Panc1 (cell line): Measurements from ENCODE around the gene SPINK9. TPM values are rescaled to one million over a fixed set of nuclear protein-coding genes. Genes with fewer than 3 reads are reported as not detected.

Experiments used
- ATAC-seq: fragments of 200-7000 bp; cut with Tn5 transposase; 2 replicates; pipeline ENCODE4 v1.9.1; 2020; ENCODE audit warnings: mild to moderate bottlenecking, moderate library complexity
- BruUV-seq: library from RNA; stranded (reverse); fragments of 400-500 nt; replicated peaks from 2 replicates; lab custom pipeline; 2021; lab: Mats Ljungman, UMichigan
- CTCF ChIA-PET: fragments of 300-600 bp; sonication (Branson Sonifier 250); formaldehyde crosslinking; loops from one replicate; lab custom pipeline; 2022; ENCODE audit warnings: antibody characterized with exemption; lab: Charles Lee
- POLR2A ChIA-PET: fragments of 300-600 bp; sonication (Branson Sonifier 250); formaldehyde crosslinking; loops from one replicate; lab custom pipeline; 2022; ENCODE audit warnings: antibody characterized with exemption; lab: Charles Lee
- DNase-seq: peaks from one replicate; pipeline ENCODE4 v3.0.0-alpha.2; 2010; ENCODE audit warnings: low read depth, low spot score
- H3K27ac ChIP-seq: 2 replicates; pipeline ENCODE4 v1.5.1; 2011; ENCODE audit warnings: mild to moderate bottlenecking, low read length, inconsistent platforms
- H3K27me3 ChIP-seq: fragments of 200-500 bp; sonication (Bioruptor generic); 2 replicates; pipeline ENCODE4 v1.6.0; 2014; ENCODE audit warnings: low read length, inconsistent platforms; ENCODE audit not compliant: control insufficient read depth, insufficient read depth
- H3K36me3 ChIP-seq: fragments of 200-500 bp; sonication (Bioruptor generic); 2 replicates; pipeline ENCODE4 v1.5.1; 2014; ENCODE audit warnings: inconsistent platforms, mild to moderate bottlenecking, low read length, moderate library complexity; ENCODE audit not compliant: control insufficient read depth, insufficient read depth
- H3K4me1 ChIP-seq: 2 replicates; pipeline ENCODE4 v1.5.1; 2011; ENCODE audit warnings: inconsistent platforms, mild to moderate bottlenecking, low read length, moderate library complexity; ENCODE audit not compliant: control insufficient read depth, insufficient read depth
- H3K4me3 ChIP-seq, 2 experiments: 2 replicates each; pipeline ENCODE4 v1.5.1; 2011 to 2012; ENCODE audit warnings: low read depth in 2 of 2, low read length in 2 of 2, mild to moderate bottlenecking in 2 of 2, inconsistent platforms in 1 of 2, moderate library complexity in 1 of 2
- H3K9me3 ChIP-seq: fragments of 200-500 bp; sonication (Bioruptor generic); 2 replicates; pipeline ENCODE4 v1.5.1; 2014; ENCODE audit warnings: low read depth, mild to moderate bottlenecking, inconsistent platforms, low read length, moderate library complexity; ENCODE audit not compliant: control insufficient read depth, insufficient read depth
- POLR2AphosphoS5 ChIP-seq: IDR thresholded peaks from 2 replicates; pipeline ENCODE4 v1.6.1; 2012; ENCODE audit warnings: mild to moderate bottlenecking, low read depth, low read length, moderate library complexity
- in situ Hi-C: cut with HindIII; loops from 2 replicates; pipeline ENCODE4 v1.10.0; 2016; ENCODE audit warnings: low sequenced_read_pairs, low pct_unique_long_range_greater_than_20kb
- intact Hi-C: fragments of 100-400 bp; cut with micrococcal nuclease; formaldehyde crosslinking; loops from one replicate; pipeline ENCODE4 v1.10.0; 2022; ENCODE audit not compliant: unreplicated experiment
- total RNA-seq: library from RNA; stranded (reverse); gene quantifications from one replicate; pipeline ENCODE4 v1.2.1, GENCODE V29; 2021; ENCODE audit not compliant: unreplicated experiment

Gene SPINK9
- total RNA-seq, 1 experiment from 2014 or later: not detected

DNA sequence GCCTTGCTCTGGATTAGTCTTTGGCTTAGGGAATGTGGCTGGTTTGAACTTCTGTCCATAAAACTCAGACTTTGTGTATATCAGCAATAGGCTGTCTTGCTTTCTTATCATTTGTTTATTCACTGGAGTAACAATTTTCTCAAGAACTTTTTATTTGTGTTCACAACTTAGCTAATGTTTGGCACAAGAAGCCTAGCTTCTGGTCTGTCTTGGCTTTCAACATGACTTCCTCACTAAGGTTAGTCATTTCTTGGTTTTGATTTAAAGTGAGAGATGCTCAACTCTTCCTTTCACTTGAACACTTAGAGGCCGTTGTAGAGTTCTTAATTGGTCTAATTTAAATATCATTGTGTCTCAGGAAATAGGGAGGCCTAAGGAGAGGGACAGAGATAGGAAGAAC is 53.3 kb downstream of the SPINK9 start:
- Histone ChIP-seq H3K4me3 (no peak overlapping the region), H3K4me1 (peaks cover 8% of the 10 kb centered on the region; the same call in 1 of the 2 replicates), H3K36me3 (no peaks in the 10 kb centered on the region; the same call in 1 of the 2 replicates), H3K9me3 (no peaks in the 10 kb centered on the region), H3K27ac (no peak overlapping the region), H3K27me3 (no peaks in the 10 kb centered on the region)
- no peak for TF ChIP-seq POLR2AphosphoS5
- no peak for DNase-seq
- BruUV-seq: no TSS peak
- ChIA-PET POLR2A (no interaction called here), CTCF (no interaction called here)
- in situ Hi-C loops: no loop called here
- ATAC-seq: no peak
- intact Hi-C loops: no loop called here

Other genes starting within 250 kb of the SPINK9 start
- not detected for gene SPINK14, start 167.0 kb upstream of the SPINK9 start, total RNA-seq
- not detected for gene SPINK6, start 132.5 kb upstream of the SPINK9 start, total RNA-seq
- not detected for gene MARCOL, start 97.0 kb upstream of the SPINK9 start, total RNA-seq
- gene SPINK13, start 66.8 kb upstream of the SPINK9 start, total RNA-seq: not detected
- not detected for gene SPINK7, start 23.1 kb upstream of the SPINK9 start, total RNA-seq
- 34.5 TPM for gene FBXO38, start 48.4 kb downstream of the SPINK9 start, total RNA-seq